SHP77 (cell line): Measurements from ENCODE around the gene UBC.
"Not testable (repeated sequence)": the region's sequence is repeated elsewhere in the genome, so short reads cannot be mapped to it uniquely, and the experiment has no call there.

Source experiments
- DNase-seq, 2 experiments: peaks; one replicate each; lab custom pipeline; 2025; lab: John Stamatoyannopoulos, UW

The UBC gene

GRCh38 chr12:124884587-124885438 lies 29.6 kb downstream of the UBC start:
- DNase-seq = peak; percentile 18 to 57

GRCh38 chr12:124883263-124884130 lies 31.0 kb downstream of the UBC start:
- no peak for DNase-seq

GRCh38 chr12:124881123-124881522 lies 33.3 kb downstream of the UBC start:
- no peak for DNase-seq

DNA sequence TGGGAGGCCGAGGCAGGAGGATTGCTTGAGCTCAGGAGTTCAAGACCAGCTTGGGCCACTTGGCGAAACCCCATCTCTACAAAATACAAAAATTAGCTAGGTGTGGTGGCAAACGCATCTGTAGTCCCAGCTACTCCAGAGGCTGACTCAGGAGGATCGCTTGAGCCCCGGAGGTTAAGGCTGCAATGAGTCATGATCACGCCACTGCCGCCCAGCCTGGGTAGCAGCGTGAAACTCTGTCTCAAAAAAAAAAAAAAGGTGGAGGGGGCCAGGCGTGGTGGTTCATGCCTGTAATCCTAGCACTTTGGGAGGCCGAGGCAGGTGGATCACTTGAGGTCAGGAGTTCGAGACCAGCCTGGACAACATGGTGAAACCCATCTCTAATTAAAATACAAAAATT lies 34.1 kb downstream of the UBC start:
- DNase-seq = not testable (repeated sequence)

DNA sequence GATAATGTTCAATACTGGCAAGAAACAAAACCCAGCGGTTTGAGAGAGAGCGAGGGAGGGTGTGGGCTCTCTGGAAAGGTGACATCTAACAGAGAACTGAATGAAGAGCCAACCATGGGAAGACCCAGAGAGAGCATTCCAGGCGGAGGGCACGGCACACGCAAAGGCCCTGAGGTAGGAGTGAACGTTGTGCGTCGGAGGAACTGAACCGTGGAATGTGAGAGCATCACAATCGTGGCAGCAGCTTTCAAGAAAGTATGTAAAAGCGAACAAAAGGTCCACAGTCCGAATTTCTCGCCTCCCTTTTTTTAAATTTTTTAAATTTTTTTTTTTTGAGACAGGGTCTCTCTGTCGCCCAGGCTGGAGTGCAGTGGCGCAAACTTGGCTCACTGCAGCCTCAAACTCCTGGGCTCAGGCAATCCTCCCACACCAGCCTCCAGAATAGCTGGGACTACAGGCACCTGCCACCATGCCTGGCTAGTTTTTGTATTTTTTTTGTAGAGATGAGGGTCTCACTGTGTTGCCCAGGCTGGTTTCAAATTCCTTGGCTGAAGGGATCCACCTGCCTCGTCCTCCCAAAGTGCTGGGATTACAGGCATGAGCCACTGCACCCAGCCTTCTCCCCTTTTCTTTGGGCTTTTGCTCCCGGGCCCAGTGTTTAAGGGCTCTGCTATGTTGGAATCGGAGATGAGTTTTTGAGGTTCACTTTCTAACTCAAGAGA lies 35.5 kb downstream of the UBC start:
- DNase-seq = no peak

GRCh38 chr12:124877423-124877822 lies 37.0 kb downstream of the UBC start:
- no peak for DNase-seq

GRCh38 chr12:124876171-124876570 lies 38.3 kb downstream of the UBC start:
- DNase-seq = no peak

DNA sequence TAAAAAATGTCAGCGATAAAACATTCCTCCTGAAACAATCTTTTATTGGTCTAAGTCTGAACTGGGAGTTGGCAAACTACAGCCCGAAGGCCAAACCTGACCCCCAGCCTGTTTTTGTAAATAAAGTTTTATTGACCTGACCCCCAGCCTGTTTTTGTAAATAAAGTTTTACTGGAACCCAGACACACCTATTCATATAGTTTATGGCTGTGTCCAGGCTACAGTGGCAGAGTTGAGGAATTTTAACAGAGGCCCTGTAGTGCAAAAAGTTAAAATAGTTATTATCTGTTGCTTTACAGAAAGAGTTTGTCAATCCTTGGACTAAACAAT lies 38.7 kb downstream of the UBC start:
- no peak for DNase-seq

DNA sequence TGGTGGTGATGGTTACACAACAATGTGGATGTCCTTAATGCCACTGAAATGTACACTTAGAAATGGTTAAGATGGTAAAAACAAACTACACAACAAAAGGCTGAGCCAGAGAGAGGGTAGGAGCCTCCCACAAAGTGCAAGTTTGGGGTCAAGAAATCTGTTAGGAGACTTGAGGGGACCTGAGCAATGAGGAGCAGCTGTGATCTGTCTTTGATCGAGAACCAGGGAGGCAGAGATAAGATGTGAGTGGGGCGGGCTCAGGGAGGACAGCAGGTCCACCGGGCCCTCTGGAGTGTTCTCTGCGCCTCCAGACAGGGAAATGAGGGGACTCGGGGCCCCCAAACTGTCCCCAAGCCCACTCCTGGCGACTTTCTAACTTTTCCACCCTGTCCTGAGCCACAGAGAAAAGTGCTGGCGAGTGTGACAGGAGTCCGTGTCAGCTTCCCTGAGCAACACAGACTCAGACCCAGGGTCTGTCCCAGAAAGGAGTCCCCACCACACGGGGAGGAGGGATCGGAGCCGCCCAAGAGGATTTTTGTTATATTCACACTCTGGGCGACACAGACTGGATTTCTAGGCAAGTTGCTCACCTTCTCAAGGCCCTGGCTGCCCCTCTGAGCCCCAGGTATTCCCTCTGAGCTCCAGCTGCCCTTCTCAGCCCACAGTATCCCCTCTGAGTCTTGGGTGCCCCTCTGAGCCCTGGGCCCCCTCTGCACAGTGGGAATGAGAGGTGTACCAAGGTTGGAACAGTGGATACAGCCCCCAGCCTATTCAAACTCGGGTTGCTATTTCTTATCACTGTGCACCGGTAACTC lies 39.3 kb downstream of the UBC start:
- DNase-seq = no peak

- no peak for DNase-seq
Observed at GRCh38 chr12:124874188-124874587, 40.3 kb downstream of the UBC start.

GRCh38 chr12:124872068-124872719 lies 42.3 kb downstream of the UBC start:
- DNase-seq = no peak

- no peak for DNase-seq
Observed at GRCh38 chr12:124871297-124871696, 43.2 kb downstream of the UBC start.

DNA sequence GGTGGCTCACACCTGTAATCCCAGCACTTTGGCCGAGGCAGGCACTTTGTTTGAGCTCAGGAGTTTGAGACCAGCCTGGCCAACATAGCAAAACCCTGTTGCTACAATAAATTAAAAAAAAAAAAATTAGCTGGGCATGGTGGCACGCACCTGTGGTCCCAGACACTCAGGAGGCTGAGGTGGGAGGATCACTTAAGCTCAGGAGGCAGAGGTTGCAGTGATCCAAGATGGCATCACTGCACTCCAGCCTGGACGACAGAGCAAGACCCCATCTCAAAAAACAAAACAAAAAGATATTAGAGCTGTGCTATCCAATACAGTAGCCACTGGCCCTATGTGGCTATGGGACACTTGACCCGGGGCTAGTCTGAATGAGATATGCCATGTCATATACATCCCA lies 43.9 kb downstream of the UBC start:
- no peak for DNase-seq

- DNase-seq = no peak
Observed at GRCh38 chr12:124869059-124869665, 45.3 kb downstream of the UBC start.

DNA sequence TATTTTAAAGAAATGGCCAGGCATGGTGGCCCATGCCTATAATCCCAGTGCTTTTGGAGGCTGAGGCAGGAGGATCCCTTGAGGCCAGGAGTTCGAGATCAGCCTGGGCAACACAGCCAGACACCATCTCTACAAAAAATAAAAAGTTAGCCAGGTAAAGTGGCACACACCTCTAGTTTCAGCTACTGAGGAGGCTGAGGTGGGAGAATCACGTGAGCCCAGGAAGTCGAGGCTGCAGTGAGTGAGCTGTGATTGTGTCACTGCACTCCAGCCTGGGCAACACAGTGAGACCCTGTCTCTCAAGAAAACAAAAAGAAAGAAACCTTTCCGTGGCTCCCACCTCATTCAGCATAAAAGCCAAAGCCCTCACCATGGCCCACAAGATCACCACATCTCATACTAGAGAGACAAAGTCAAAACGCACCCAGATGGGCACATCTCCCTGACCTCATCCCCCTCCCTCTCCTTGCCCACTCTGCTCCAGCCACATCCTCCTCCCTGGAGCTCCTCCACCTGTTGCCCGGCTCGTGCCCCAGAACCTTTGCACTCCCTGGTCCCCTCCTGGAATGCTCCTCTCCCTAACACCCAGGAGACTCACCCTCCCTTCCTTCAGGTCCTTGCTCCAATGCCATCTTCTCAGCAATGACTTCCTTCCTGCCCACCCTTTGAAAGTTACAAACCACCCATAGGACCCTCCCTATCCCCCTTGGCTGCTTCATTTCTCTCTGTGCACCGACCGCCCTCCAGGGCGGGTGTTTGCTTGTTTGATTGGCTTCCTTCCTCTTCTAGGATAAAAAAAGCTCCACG lies 46.0 kb downstream of the UBC start:
- DNase-seq = no peak

- DNase-seq = peak; percentile 41 to 53
Observed at GRCh38 chr12:124867401-124867930, 47.0 kb downstream of the UBC start.

DNA sequence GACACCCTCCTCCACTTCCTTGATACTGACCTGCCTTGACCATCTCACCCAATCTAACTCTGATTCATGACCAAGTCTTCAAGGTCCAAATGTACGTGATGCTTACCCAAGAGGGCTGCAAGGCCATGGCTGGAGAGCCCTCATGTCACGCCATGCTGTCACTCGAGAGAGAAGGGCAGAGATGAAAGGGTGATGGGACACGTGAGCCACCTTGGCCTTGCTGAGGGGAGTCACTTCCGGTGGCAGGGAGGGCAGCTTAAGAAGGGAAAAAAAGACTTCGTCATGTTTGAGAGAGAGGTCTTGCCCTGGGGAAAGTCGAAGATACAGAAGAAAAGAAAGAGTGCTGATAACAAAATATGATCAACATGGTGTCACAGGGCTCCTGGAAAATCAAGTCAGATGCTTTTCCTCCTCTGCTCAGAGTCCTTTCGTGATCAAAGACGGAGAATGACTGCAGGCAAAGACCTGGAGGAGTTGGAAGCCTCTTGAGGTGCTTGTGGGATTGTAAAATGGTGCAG lies 47.5 kb downstream of the UBC start:
- DNase-seq = no peak

GRCh38 chr12:124866195-124866882 lies 48.1 kb downstream of the UBC start:
- DNase-seq = no peak

DNA sequence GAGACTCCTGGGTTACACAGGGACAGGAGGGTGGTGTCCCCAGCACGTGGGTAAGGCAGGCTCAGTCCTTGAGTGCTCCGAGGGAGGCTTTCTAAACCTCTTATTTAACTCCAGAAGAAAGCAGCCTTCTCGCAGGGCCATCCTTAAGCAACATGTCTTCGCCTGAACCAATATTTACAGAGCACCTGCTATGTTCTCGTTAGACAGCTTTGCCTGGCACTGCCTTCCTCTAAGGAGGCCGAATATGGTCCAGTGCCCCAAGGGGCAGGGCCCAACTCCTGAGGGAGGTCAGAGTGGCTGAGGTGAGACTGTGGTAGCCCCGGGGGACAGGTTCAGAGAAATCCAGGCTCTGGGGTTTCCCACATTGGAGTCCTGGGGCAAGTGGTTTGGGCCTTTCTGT lies 48.7 kb downstream of the UBC start:
- no peak for DNase-seq
